BLaER1 (cell line): Measurements from ENCODE around the gene NR1H2.
A peak's percentile ranks its signal among the peaks of the same experiment; 100 is the strongest.

Source experiments
- H3K27ac ChIP-seq: shearing (Covaris generic); formaldehyde crosslinking; 2 replicates; pipeline ENCODE4 v1.8.1; 2022
- H3K27me3 ChIP-seq: shearing (Covaris generic); formaldehyde crosslinking; 2 replicates; pipeline ENCODE4 v1.8.1; 2022
- H3K36me3 ChIP-seq: shearing (Covaris generic); formaldehyde crosslinking; 2 replicates; pipeline ENCODE4 v1.8.1; 2022
- H3K4me1 ChIP-seq: shearing (Covaris generic); formaldehyde crosslinking; 2 replicates; pipeline ENCODE4 v1.8.1; 2022
- H3K4me2 ChIP-seq: shearing (Covaris generic); formaldehyde crosslinking; 2 replicates; pipeline ENCODE4 v1.8.1; 2022
- H3K4me3 ChIP-seq: shearing (Covaris generic); formaldehyde crosslinking; 2 replicates; pipeline ENCODE4 v1.8.1; 2022
- H3K9ac ChIP-seq: shearing (Covaris generic); formaldehyde crosslinking; 2 replicates; pipeline ENCODE4 v1.8.1; 2022
- H3K9me3 ChIP-seq: shearing (Covaris generic); formaldehyde crosslinking; 2 replicates; pipeline ENCODE4 v1.8.1; 2022
- H4K20me1 ChIP-seq: shearing (Covaris generic); formaldehyde crosslinking; 2 replicates; pipeline ENCODE4 v1.8.1; 2022
- Cebpa-rat ChIP-seq: shearing (Covaris generic); IDR thresholded peaks from 2 replicates; pipeline ENCODE4 v1.8.1; 2022

Gene NR1H2

GRCh38 chr19:50359328-50359818 lies 16.9 kb upstream of the NR1H2 start:
- no peaks in the 10 kb centered on the region for H4K20me1 ChIP-seq
- no peak overlapping the region for H3K9ac ChIP-seq
- no peaks in the 10 kb centered on the region for H3K36me3 ChIP-seq
- peaks cover 59% of the 10 kb centered on the region for H3K4me1 ChIP-seq
- no peak overlapping the region for H3K27ac ChIP-seq
- H3K27me3 ChIP-seq = no peaks in the 10 kb centered on the region
- H3K9me3 ChIP-seq = peaks cover 11% of the 10 kb centered on the region; the same call in 1 of the 2 replicates
- TF ChIP-seq Cebpa-rat = no peak
- H3K4me2 ChIP-seq = peak overlapping the region; percentile 20
- H3K4me3 ChIP-seq = no peak overlapping the region

GRCh38 chr19:50361290-50362029 lies 14.8 kb upstream of the NR1H2 start:
- Histone ChIP-seq H3K9me3 (peaks cover 11% of the 10 kb centered on the region; the same call in 1 of the 2 replicates), H3K4me1 (peaks cover 76% of the 10 kb centered on the region), H3K4me3 (no peak overlapping the region), H4K20me1 (no peaks in the 10 kb centered on the region), H3K9ac (no peak overlapping the region), H3K36me3 (no peaks in the 10 kb centered on the region), H3K4me2 (no peak overlapping the region), H3K27ac (no peak overlapping the region), H3K27me3 (no peaks in the 10 kb centered on the region)
- TF ChIP-seq Cebpa-rat = no peak

GRCh38 chr19:50362030-50362412 lies 14.2 kb upstream of the NR1H2 start:
- H3K4me3 ChIP-seq = no peak overlapping the region
- H3K4me2 ChIP-seq = no peak overlapping the region
- H3K36me3 ChIP-seq = no peaks in the 10 kb centered on the region
- H3K27me3 ChIP-seq = no peaks in the 10 kb centered on the region
- peaks cover 11% of the 10 kb centered on the region; the same call in 1 of the 2 replicates for H3K9me3 ChIP-seq
- H4K20me1 ChIP-seq = no peaks in the 10 kb centered on the region
- H3K4me1 ChIP-seq = peaks cover 76% of the 10 kb centered on the region
- TF ChIP-seq Cebpa-rat = no peak
- no peak overlapping the region for H3K9ac ChIP-seq
- H3K27ac ChIP-seq = no peak overlapping the region

- 0 out of 2 replicates have a peak overlapping the region, but pooled peaks have one; percentile 15 for H3K4me2 ChIP-seq
- TF ChIP-seq Cebpa-rat = no peak
- no peak overlapping the region for H3K9ac ChIP-seq
- no peak overlapping the region for H3K4me3 ChIP-seq
- H3K36me3 ChIP-seq = no peaks in the 10 kb centered on the region
- H3K27me3 ChIP-seq = no peaks in the 10 kb centered on the region
- no peaks in the 10 kb centered on the region for H4K20me1 ChIP-seq
- peaks cover 11% of the 10 kb centered on the region; the same call in 1 of the 2 replicates for H3K9me3 ChIP-seq
- H3K4me1 ChIP-seq = peaks cover 78% of the 10 kb centered on the region
- H3K27ac ChIP-seq = no peak overlapping the region
Measured at GRCh38 chr19:50362656-50363424, 13.4 kb upstream of the NR1H2 start.

- Histone ChIP-seq H3K4me3 (no peak within 1 kb of the TSS), H3K4me2 (peak within 1 kb of the TSS; percentile 74), H3K27me3 (no peaks in the 10 kb centered on the region), H3K9ac (peak within 1 kb of the TSS; percentile 55; the same call in 1 of the 2 replicates), H4K20me1 (no peaks in the 10 kb centered on the region), H3K27ac (peak within 1 kb of the TSS; percentile 87), H3K36me3 (no peaks in the 10 kb centered on the region), H3K4me1 (peaks cover 77% of the 10 kb centered on the region), H3K9me3 (peaks cover 11% of the 10 kb centered on the region; the same call in 1 of the 2 replicates)
- TF ChIP-seq Cebpa-rat = no peak
Measured at GRCh38 chr19:50365434-50366306, 10.6 kb upstream of the NR1H2 start, which contains the start of gene NAPSA. Gene NAPSA, minus strand, starts transcription at chr19:50365639. Its CDS starts 18 bp downstream, at chr19:50365621.

- Histone ChIP-seq H3K27me3 (no peaks in the 10 kb centered on the region), H3K4me3 (peak overlapping the region; percentile 73), H3K9me3 (peaks cover 2% of the 10 kb centered on the region; the same call in 1 of the 2 replicates), H3K4me2 (peak overlapping the region; percentile 92), H3K9ac (peak overlapping the region; percentile 82), H3K4me1 (peaks cover 71% of the 10 kb centered on the region), H3K27ac (peak overlapping the region; percentile 79), H3K36me3 (no peaks in the 10 kb centered on the region), H4K20me1 (no peaks in the 10 kb centered on the region)
- TF ChIP-seq Cebpa-rat = no peak
Measured at GRCh38 chr19:50368649-50369570, 7.3 kb upstream of the NR1H2 start.

- Histone ChIP-seq H3K9ac (no peak overlapping the region), H3K27ac (no peak overlapping the region), H3K4me2 (0 out of 2 replicates have a peak overlapping the region, but pooled peaks have one; percentile 2), H3K4me1 (peaks cover 65% of the 10 kb centered on the region), H3K27me3 (no peaks in the 10 kb centered on the region), H4K20me1 (peaks cover under 1% of the 10 kb centered on the region; the same call in 1 of the 2 replicates), H3K9me3 (no peaks in the 10 kb centered on the region), H3K4me3 (no peak overlapping the region), H3K36me3 (no peaks in the 10 kb centered on the region)
- TF ChIP-seq Cebpa-rat = no peak
Measured at GRCh38 chr19:50371914-50372475, 4.3 kb upstream of the NR1H2 start.

- Histone ChIP-seq H3K27me3 (no peaks in the 10 kb centered on the region), H3K9ac (no peak overlapping the region), H3K36me3 (peaks cover 48% of the 10 kb centered on the region), H3K27ac (no peak overlapping the region), H3K4me3 (no peak overlapping the region), H3K9me3 (no peaks in the 10 kb centered on the region), H4K20me1 (peaks cover 42% of the 10 kb centered on the region), H3K4me2 (peak overlapping the region; percentile 9; the same call in 1 of the 2 replicates), H3K4me1 (peaks cover 38% of the 10 kb centered on the region)
- TF ChIP-seq Cebpa-rat = no peak
Measured at GRCh38 chr19:50377051-50377461, 799 bp downstream of the NR1H2 start.
